DOHH2 (cell line): Measurements from ENCODE around the gene CPNE9.

Experiments used
- EZH2phosphoT487 ChIP-seq: fragments of 200-600 bp; sonication (generic); IDR thresholded peaks from 2 replicates; pipeline ENCODE4 v1.6.1; 2017; ENCODE audit warnings: borderline replicate concordance, mild to moderate bottlenecking, antibody characterized with exemption, low read length, moderate library complexity, mixed read lengths
- TF ChIP-seq, protein P1 (sequence below): fragments of 200-600 bp; sonication (generic); IDR thresholded peaks from one replicate; pipeline ENCODE4 v1.5.1; 2014; ENCODE audit warnings: antibody characterized with exemption, mild to moderate bottlenecking, low read depth, low read length; ENCODE audit not compliant: poor library complexity, severe bottlenecking

GRCh38 chr3:9729419-9729818 is 25.8 kb downstream of the CPNE9 start:
- TF ChIP-seq, protein P1, sequence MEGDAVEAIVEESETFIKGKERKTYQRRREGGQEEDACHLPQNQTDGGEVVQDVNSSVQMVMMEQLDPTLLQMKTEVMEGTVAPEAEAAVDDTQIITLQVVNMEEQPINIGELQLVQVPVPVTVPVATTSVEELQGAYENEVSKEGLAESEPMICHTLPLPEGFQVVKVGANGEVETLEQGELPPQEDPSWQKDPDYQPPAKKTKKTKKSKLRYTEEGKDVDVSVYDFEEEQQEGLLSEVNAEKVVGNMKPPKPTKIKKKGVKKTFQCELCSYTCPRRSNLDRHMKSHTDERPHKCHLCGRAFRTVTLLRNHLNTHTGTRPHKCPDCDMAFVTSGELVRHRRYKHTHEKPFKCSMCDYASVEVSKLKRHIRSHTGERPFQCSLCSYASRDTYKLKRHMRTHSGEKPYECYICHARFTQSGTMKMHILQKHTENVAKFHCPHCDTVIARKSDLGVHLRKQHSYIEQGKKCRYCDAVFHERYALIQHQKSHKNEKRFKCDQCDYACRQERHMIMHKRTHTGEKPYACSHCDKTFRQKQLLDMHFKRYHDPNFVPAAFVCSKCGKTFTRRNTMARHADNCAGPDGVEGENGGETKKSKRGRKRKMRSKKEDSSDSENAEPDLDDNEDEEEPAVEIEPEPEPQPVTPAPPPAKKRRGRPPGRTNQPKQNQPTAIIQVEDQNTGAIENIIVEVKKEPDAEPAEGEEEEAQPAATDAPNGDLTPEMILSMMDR = no peak
- no peak for TF ChIP-seq EZH2phosphoT487
